GM12875 (cell line): ENCODE data around the gene KANSL1.
"Not testable (repeated sequence)": the region's sequence is repeated elsewhere in the genome, so short reads cannot be mapped to it uniquely, and the experiment has no call there.

ENCODE experiments used
- H3K4me3 ChIP-seq: one replicate; pipeline ENCODE4 v1.5.1; 2011; ENCODE audit warnings: low read depth, low read length, control low read depth
- CTCF ChIP-seq: IDR thresholded peaks from 2 replicates; pipeline ENCODE4 v1.5.1; 2011; ENCODE audit warnings: low read depth, mild to moderate bottlenecking, control low read depth, inconsistent platforms, low read length, moderate library complexity, borderline replicate concordance; ENCODE audit not compliant: insufficient read depth

KANSL1 gene

GRCh38 chr17:46193151-46193625 is at the start of gene KANSL1:
KANSL1 (minus strand) TSS chr17:46193429; CDS start chr17:46172143, 21,286 bp downstream.
- peak; percentile 72; the same call in 1 of the 2 replicates for TF ChIP-seq CTCF
- H3K4me3 ChIP-seq, result peak within 1 kb of the TSS; percentile 79

- H3K4me3 ChIP-seq, result not testable (repeated sequence)
These were observed 38.1 kb upstream of the KANSL1 start for GRCh38 chr17:46231359-46231758.

GRCh38 chr17:46225274-46225794 is 32.1 kb upstream of the KANSL1 start:
- peak overlapping the region; percentile 50 for H3K4me3 ChIP-seq

GRCh38 chr17:46224864-46225263 is 31.6 kb upstream of the KANSL1 start:
- H3K4me3 ChIP-seq, result peak overlapping the region; percentile 50

GRCh38 chr17:46223041-46223440 is 29.8 kb upstream of the KANSL1 start:
- not testable (repeated sequence) for H3K4me3 ChIP-seq

GRCh38 chr17:46216682-46217081 is 23.5 kb upstream of the KANSL1 start:
- no peak for TF ChIP-seq CTCF
- H3K4me3 ChIP-seq, result no peak overlapping the region

- no peak overlapping the region for H3K4me3 ChIP-seq
- TF ChIP-seq CTCF, result peak; percentile 46; the same call in 1 of the 2 replicates
These were observed 19.6 kb upstream of the KANSL1 start for GRCh38 chr17:46212634-46213435.

GRCh38 chr17:46208997-46209396 is 15.8 kb upstream of the KANSL1 start:
- no peak for TF ChIP-seq CTCF

GRCh38 chr17:46205975-46206374 is 12.7 kb upstream of the KANSL1 start:
- H3K4me3 ChIP-seq, result no peak overlapping the region
- no peak for TF ChIP-seq CTCF

More at GRCh38 chr17:46208997-46209396, 15.8 kb upstream of the KANSL1 start:
- no peak overlapping the region for H3K4me3 ChIP-seq
